Body of pancreas (tissue), 4 donors: ENCODE data around the gene DNAH6.

ENCODE experiments used
- CTCF ChIP-seq, 7 experiments: fragments of 450-650 bp in 4 of 7; fragments of 200-600 bp in 3 of 7; sonication (generic) in 3 of 7; IDR thresholded peaks; one replicate each; pipeline ENCODE4 v1.5.1; 2016 to 2019; ENCODE audit warnings: antibody characterized with exemption in 7 of 7
- POLR2A ChIP-seq, 3 donors: fragments of 450-650 bp; IDR thresholded peaks; one replicate each; pipeline ENCODE4 v1.6.1; 2016; ENCODE audit warnings: antibody characterized with exemption in 3 of 3, mild to moderate bottlenecking in 2 of 3

- TF ChIP-seq CTCF (IDR thresholded peaks at IDR 0.05) (no peak), POLR2A (IDR thresholded peaks at IDR 0.05) (no peak)
Measured at GRCh38 chr2:84481702-84482101, 34.6 kb upstream of the DNAH6 start.
